Epithelial cell of proximal tubule (primary cell): Measurements from ENCODE around the gene BCL10. TPM values are rescaled to one million over a fixed set of nuclear protein-coding genes. Genes with fewer than 3 reads are reported as not detected.

Experiments used
- DNase-seq: peaks from one replicate; pipeline ENCODE4 v3.0.0-alpha.2; 2011; ENCODE audit warnings: low read depth
- H3K4me3 ChIP-seq: 2 replicates; pipeline ENCODE4 v1.5.1; 2011; ENCODE audit warnings: low read depth, mild to moderate bottlenecking, low read length
- CTCF ChIP-seq: conservative IDR thresholded peaks from 2 replicates; pipeline ENCODE4 v1.5.1; 2012; ENCODE audit warnings: low read depth, mild to moderate bottlenecking, low read length
- total RNA-seq: library from RNA; depleted of rRNA; stranded (reverse); fragments of >200 nt; gene quantifications from 2 replicates; pipeline ENCODE4 v1.2.3, GENCODE V29; 2015

Gene BCL10
- total RNA-seq, 1 donor from 2014 or later: 87.9 TPM

- H3K4me3 ChIP-seq: no peak overlapping the region
- DNase-seq: no peak
- TF ChIP-seq CTCF: no peak
Observed at GRCh38 chr1:85216697-85217096, 59.7 kb downstream of the BCL10 start.

Other genes with a start within 250 kb of the BCL10 start
- gene MCOLN3, start 228.1 kb downstream of the BCL10 start, total RNA-seq: 3.1 and 3.7 TPM in 2 replicates
- gene SYDE2, start 75.6 kb downstream of the BCL10 start, total RNA-seq: 2.9 and 4.7 TPM in 2 replicates
- 15.4 and 19.2 TPM in 2 replicates for gene C1orf52, start 17.0 kb downstream of the BCL10 start, total RNA-seq
- 45.9 and 50.9 TPM in 2 replicates for gene DDAH1, start 188.5 kb upstream of the BCL10 start, total RNA-seq